Lower leg skin (tissue), 4 donors: Measurements from ENCODE around the gene MCM5. TPM values are rescaled to one million over a fixed set of nuclear protein-coding genes. Genes with fewer than 3 reads are reported as not detected.

Experiments used
- DNase-seq, 2 donors: peaks; one replicate each; pipeline ENCODE4 v3.0.0-alpha.2; 2019; ENCODE audit warnings: low spot score in 2 of 2
- H3K4me3 ChIP-seq: fragments of 200-600 bp; sonication (generic); 2 replicates; pipeline ENCODE4 v1.5.1; 2017; ENCODE audit warnings: mild to moderate bottlenecking, low read depth; ENCODE audit not compliant: poor library complexity, severe bottlenecking
- POLR2A ChIP-seq, 2 donors: fragments of 450-650 bp; IDR thresholded peaks; one replicate each; pipeline ENCODE4 v1.6.1; 2016 to 2017; ENCODE audit warnings: antibody characterized with exemption in 2 of 2, mild to moderate bottlenecking in 1 of 2, moderate library complexity in 1 of 2
- WGBS, 2 donors: methylation state at CpG; one replicate each; pipeline ENCODE4 v1.1.5; 2018; 5-methylcytosine and 5-hydroxymethylcytosine counted together
- intact Hi-C: fragments of 100-400 bp; cut with DNase I; formaldehyde crosslinking; loops from one replicate; pipeline ENCODE4 v1.15.0; 2023; ENCODE audit warnings: low total_unique reads
- total RNA-seq, 4 donors: library from RNA; depleted of rRNA; stranded (reverse); fragments of >200 nt; gene quantifications; one replicate each; pipeline ENCODE4 v1.1.0, GENCODE V29; 2016
- TF ChIP-seq, protein P1 (sequence below), 3 donors: fragments of 450-650 bp; IDR thresholded peaks; one replicate each; pipeline ENCODE4 v1.5.1; 2016; ENCODE audit warnings: antibody characterized with exemption in 3 of 3, mild to moderate bottlenecking in 3 of 3, moderate library complexity in 2 of 3

Gene MCM5
- total RNA-seq, 4 donors from 2014 or later = 10.1 to 44.3 (median 20.8) TPM

GRCh38 chr22:35462498-35463230, 62.7 kb downstream of the MCM5 start:
- no peak for DNase-seq
- no peak overlapping the region for H3K4me3 ChIP-seq
- WGBS, 2 donors = 66 to 71% methylated on average over 9 of the region's 9 CpGs
- TF ChIP-seq, protein P1, sequence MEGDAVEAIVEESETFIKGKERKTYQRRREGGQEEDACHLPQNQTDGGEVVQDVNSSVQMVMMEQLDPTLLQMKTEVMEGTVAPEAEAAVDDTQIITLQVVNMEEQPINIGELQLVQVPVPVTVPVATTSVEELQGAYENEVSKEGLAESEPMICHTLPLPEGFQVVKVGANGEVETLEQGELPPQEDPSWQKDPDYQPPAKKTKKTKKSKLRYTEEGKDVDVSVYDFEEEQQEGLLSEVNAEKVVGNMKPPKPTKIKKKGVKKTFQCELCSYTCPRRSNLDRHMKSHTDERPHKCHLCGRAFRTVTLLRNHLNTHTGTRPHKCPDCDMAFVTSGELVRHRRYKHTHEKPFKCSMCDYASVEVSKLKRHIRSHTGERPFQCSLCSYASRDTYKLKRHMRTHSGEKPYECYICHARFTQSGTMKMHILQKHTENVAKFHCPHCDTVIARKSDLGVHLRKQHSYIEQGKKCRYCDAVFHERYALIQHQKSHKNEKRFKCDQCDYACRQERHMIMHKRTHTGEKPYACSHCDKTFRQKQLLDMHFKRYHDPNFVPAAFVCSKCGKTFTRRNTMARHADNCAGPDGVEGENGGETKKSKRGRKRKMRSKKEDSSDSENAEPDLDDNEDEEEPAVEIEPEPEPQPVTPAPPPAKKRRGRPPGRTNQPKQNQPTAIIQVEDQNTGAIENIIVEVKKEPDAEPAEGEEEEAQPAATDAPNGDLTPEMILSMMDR (IDR thresholded peaks at IDR 0.05) = no peak
- no peak for TF ChIP-seq POLR2A (IDR thresholded peaks at IDR 0.05)
- intact Hi-C loops = no loop called here

- intact Hi-C loops = no loop called here
- WGBS, 2 donors = 96 to 98% methylated on average over 2 of the region's 2 CpGs
Observed at GRCh38 chr22:35463231-35463933, 63.4 kb downstream of the MCM5 start.

DNA sequence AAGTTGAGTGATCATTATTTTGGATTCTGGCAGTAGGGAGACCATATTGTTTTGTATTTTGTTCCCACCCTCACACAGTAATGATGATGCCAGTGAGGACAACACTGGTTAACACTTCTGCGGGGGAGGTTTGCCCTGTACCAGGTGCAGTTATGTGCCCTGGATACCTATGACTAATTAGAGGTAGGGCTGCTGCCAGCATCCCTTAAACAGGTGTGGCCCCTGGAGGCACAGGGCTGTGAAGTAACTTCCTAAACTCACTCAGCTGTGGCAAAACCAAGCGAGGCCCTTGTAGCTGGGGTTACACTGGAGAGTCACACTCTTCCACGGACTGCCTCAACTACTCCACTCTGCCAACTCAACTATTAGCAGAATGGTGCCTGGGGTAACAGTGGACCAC, 64.5 kb downstream of the MCM5 start:
- no peak for DNase-seq
- intact Hi-C loops = no loop called here
- no peak overlapping the region for H3K4me3 ChIP-seq
- 42 to 54% methylated on average over 3 of the region's 3 CpGs for WGBS, 2 donors
- no peak for TF ChIP-seq POLR2A (IDR thresholded peaks at IDR 0.05)
- TF ChIP-seq, protein P1 (IDR thresholded peaks at IDR 0.05) = no peak

More at GRCh38 chr22:35463231-35463933, 63.4 kb downstream of the MCM5 start:
- TF ChIP-seq, protein P1 (IDR thresholded peaks at IDR 0.05) = no peak
- no peak for TF ChIP-seq POLR2A (IDR thresholded peaks at IDR 0.05)
- no peak overlapping the region for H3K4me3 ChIP-seq
- no peak for DNase-seq

- peak in 1 of 2 donors; percentile 49 for DNase-seq
- H3K4me3 ChIP-seq = no peak overlapping the region
- 81 to 88% methylated on average over 9 of the region's 9 CpGs for WGBS, 2 donors
- intact Hi-C loops = no loop called here
- TF ChIP-seq POLR2A (IDR thresholded peaks at IDR 0.05) = no peak
- TF ChIP-seq, protein P1 (IDR thresholded peaks at IDR 0.05) = no peak
Observed at GRCh38 chr22:35465109-35465701, 65.3 kb downstream of the MCM5 start.

- WGBS, 2 donors = 32 to 42% methylated on average over 10 to 11 of the region's 11 CpGs
- peak; percentile 62 to 89 for DNase-seq
- H3K4me3 ChIP-seq = no peak overlapping the region
- intact Hi-C loops = no loop called here
- no peak for TF ChIP-seq POLR2A (IDR thresholded peaks at IDR 0.05)
- TF ChIP-seq, protein P1 (IDR thresholded peaks at IDR 0.05) = no peak
Observed at GRCh38 chr22:35467681-35468434, 67.9 kb downstream of the MCM5 start.
